GM12875 (cell line): ENCODE data around the gene TRAF5.
A peak's percentile ranks its signal among the peaks of the same experiment; 100 is the strongest.

Experiments
- H3K4me3 ChIP-seq: one replicate; pipeline ENCODE4 v1.5.1; 2011; ENCODE audit warnings: low read depth, low read length, control low read depth
- TF ChIP-seq, protein P1 (sequence below): IDR thresholded peaks from 2 replicates; pipeline ENCODE4 v1.5.1; 2011; ENCODE audit warnings: low read depth, mild to moderate bottlenecking, control low read depth, inconsistent platforms, low read length, moderate library complexity, borderline replicate concordance; ENCODE audit not compliant: insufficient read depth

The TRAF5 gene, protein sequence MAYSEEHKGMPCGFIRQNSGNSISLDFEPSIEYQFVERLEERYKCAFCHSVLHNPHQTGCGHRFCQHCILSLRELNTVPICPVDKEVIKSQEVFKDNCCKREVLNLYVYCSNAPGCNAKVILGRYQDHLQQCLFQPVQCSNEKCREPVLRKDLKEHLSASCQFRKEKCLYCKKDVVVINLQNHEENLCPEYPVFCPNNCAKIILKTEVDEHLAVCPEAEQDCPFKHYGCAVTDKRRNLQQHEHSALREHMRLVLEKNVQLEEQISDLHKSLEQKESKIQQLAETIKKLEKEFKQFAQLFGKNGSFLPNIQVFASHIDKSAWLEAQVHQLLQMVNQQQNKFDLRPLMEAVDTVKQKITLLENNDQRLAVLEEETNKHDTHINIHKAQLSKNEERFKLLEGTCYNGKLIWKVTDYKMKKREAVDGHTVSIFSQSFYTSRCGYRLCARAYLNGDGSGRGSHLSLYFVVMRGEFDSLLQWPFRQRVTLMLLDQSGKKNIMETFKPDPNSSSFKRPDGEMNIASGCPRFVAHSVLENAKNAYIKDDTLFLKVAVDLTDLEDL

DNA sequence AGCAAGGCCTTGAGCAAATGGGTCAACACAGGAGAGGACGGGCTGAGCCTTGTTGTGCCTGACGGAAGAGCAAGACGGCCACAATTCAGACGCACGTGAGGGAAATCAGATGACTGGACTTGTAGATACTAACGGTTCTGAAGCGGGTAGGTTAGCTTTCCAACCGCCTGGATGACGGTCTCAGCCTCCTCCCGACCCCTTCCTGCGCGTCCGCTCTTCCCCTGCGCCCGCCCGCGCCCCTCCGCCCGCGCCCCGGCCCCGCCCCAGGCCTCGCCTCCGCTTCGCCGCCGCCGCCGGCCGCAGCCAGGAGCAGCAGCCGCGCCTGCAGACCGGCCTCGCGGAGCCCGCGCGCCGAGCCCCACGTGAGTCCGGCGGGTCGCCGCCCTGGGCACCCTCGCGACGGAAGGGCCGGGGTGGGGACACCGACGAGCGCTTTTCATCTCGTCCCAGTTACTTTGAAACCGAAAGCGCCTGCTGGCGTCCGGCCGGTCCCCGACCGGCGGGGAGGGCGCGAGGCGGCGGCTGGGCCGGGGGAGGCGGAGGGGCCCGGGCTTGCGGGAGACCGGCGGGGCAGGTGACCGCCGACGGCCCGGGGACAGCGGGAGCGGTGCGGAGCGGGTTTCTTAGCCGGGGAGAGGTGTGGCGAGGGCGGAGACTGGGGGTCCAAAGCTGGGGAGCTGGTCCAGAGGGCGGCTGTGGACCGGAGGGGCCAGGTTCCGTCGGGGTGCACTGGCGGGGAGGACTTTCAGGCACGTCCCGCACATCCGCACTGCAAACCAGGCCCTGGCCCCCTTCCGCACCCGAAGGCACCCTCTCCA, at the start of gene TRAF5:
TRAF5 (plus strand) TSS at position 306 of the 818 bp plus-strand sequence. CDS start 26,407 bp downstream, outside the sequence.
- TF ChIP-seq, protein P1, sequence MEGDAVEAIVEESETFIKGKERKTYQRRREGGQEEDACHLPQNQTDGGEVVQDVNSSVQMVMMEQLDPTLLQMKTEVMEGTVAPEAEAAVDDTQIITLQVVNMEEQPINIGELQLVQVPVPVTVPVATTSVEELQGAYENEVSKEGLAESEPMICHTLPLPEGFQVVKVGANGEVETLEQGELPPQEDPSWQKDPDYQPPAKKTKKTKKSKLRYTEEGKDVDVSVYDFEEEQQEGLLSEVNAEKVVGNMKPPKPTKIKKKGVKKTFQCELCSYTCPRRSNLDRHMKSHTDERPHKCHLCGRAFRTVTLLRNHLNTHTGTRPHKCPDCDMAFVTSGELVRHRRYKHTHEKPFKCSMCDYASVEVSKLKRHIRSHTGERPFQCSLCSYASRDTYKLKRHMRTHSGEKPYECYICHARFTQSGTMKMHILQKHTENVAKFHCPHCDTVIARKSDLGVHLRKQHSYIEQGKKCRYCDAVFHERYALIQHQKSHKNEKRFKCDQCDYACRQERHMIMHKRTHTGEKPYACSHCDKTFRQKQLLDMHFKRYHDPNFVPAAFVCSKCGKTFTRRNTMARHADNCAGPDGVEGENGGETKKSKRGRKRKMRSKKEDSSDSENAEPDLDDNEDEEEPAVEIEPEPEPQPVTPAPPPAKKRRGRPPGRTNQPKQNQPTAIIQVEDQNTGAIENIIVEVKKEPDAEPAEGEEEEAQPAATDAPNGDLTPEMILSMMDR: no peak
- H3K4me3 ChIP-seq: peak within 1 kb of the TSS; percentile 88

- H3K4me3 ChIP-seq: no peak overlapping the region
- TF ChIP-seq, protein P1: no peak
Measured at GRCh38 chr1:211279340-211279739, 47.3 kb upstream of the TRAF5 start.

- no peak overlapping the region for H3K4me3 ChIP-seq
- TF ChIP-seq, protein P1: no peak
Measured at GRCh38 chr1:211280910-211281309, 45.7 kb upstream of the TRAF5 start.

GRCh38 chr1:211281320-211282022, 45.2 kb upstream of the TRAF5 start:
- TF ChIP-seq, protein P1: no peak
- H3K4me3 ChIP-seq: no peak overlapping the region

DNA sequence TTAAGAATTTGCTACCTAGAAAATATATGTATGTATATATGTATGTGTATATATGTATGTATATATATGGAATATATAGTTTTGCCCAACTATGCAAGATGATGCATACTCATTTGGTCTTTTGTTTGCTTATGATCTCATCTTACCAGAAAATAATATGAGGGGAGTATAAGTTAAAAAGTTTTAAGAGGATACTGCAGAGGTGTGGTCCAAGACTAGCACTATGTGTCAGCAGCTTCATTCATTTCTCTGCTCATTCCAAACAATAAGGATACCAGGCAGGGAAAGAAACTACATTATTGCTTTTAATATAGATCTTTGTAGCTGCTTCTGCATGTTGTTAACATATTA, 44.6 kb upstream of the TRAF5 start:
- TF ChIP-seq, protein P1: no peak
- no peak overlapping the region for H3K4me3 ChIP-seq

DNA sequence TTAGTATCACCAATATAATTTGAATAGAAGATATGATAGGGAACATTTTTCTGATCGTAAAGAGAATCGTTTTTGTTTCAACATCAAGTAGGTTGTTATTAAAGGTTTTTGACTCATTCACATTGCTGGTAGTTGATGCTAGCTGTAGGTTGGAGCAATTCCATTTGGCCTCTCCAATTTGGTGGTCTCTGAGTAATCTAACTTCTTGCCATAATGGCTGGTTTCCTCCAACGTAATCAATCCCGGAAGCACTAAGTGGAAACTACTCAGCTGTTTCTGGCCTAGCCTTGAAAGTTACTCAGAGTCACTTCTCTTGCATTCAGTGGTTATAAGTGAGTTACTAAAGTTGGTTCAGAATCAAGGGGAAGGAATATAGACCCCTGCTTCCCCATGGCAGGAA, 41.4 kb upstream of the TRAF5 start:
- TF ChIP-seq, protein P1: no peak

More for the DNA sequence above, 41.4 kb upstream of the TRAF5 start:
- no peak overlapping the region for H3K4me3 ChIP-seq
